HG02884 (cell line): ENCODE data around the gene GRK6.

Source experiments
- ATAC-seq: cut with Tn5 transposase; IDR thresholded peaks from one replicate; pipeline ENCODE4 v1.9.1; 2021; ENCODE audit warnings: mild to moderate bottlenecking, moderate library complexity; ENCODE audit not compliant: unreplicated experiment

Gene GRK6

GRCh38 chr5:177439518-177440053, 13.1 kb downstream of the GRK6 start:
- ATAC-seq = no peak

DNA sequence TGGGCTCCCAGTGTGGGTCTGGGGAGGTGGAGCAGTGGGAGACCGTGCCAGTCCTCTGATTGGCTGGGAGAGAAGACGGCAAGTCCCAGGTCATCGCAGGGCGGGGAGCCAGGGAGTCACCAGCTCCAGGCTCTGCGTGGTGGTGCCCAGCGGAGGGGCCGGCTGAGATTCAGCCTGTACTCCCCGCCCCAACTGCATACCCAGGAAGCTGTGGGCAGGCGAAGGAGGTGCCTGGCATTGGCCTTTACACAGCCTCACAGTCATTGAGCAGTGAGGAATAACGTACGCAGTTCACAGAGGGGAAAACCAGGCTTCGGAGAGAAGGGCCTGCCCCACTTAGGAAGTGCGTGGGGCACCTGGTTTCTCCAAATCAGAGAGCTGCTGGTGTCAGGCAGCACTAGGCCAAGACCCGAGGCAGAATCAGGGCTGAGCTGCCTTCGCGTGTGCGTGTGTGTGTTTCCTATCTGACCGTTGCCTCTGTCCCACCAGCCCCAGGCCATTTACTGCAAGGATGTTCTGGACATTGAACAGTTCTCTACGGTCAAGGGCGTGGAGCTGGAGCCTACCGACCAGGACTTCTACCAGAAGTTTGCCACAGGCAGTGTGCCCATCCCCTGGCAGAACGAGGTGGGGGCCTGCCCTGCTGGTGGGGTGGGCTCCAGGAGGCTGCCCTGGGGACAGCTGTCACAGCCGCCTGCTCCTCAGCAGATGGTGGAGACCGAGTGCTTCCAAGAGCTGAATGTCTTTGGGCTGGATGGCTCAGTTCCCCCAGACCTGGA, 13.9 kb downstream of the GRK6 start:
- no peak for ATAC-seq

DNA sequence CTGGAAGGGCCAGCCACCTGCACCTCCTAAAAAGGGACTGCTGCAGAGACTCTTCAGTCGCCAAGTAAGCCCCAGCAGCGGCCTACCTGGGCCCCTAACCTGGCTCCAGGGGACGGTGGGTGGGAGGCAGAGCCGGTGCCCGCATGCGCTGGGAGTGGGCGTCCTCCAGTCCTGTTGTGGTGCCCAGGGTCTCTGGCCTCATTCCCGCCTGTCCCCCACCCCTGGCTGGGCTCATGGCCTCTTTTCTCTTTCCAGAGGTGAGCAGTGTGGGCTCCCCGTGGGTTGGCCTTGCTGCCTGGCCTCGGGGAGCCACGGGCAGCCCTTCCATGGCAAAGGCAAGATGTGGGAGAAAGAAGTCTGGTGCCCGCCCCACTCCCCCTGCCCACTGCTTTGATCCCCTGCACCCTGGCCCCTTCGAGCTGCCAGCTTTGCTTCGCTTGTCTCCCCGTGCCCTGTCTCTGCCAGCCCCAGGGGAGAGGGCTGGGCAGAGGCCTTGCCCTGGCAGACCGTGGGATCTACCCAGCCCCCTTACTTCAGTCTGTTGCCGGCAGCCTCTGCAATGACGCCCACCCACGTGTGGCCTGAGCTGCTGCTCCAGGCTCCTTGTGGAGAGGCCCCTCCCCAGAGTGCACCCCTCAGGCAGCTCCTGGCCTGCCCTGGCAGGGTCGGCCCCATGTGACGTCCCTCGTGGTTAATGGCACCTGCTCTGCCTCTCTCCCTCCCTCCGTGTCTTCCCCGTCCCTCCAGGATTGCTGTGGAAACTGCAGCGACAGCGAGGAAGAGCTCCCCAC, 14.7 kb downstream of the GRK6 start:
- no peak for ATAC-seq

DNA sequence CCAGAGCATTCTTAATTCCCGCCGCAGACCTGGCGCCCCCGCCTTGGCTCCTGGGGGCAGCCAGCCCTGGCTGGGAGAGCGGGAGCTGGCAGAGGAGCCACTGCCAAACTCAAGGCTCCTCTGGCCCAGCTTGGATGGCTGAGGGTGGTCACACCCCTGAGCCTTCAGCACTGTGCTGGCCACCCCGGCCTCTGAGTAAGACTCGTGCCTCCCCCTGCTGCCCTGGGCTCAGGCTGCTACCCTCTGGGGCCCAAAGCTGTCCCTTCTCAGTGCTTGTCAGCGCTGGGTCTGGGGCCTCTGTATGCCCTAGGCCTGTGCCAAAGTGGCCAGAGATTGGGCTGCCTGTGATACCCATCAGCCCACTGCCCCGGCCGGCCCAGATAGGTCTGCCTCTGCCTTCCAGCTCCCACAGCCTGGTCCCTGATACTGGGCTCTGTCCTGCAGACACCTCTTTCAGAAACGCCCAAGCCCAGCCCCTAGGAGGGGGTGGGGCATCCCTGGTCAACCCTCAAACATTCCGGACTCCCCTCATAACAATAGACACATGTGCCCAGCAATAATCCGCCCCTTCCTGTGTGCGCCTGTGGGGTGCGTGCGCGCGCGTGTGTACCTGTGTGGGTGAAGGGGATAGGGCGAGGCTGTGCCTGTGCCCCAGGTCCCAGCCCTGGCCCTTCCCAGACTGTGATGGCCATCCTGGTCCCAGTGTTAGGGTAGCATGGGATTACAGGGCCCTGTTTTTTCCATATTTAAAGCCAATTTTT, 15.8 kb downstream of the GRK6 start:
- ATAC-seq = no peak

DNA sequence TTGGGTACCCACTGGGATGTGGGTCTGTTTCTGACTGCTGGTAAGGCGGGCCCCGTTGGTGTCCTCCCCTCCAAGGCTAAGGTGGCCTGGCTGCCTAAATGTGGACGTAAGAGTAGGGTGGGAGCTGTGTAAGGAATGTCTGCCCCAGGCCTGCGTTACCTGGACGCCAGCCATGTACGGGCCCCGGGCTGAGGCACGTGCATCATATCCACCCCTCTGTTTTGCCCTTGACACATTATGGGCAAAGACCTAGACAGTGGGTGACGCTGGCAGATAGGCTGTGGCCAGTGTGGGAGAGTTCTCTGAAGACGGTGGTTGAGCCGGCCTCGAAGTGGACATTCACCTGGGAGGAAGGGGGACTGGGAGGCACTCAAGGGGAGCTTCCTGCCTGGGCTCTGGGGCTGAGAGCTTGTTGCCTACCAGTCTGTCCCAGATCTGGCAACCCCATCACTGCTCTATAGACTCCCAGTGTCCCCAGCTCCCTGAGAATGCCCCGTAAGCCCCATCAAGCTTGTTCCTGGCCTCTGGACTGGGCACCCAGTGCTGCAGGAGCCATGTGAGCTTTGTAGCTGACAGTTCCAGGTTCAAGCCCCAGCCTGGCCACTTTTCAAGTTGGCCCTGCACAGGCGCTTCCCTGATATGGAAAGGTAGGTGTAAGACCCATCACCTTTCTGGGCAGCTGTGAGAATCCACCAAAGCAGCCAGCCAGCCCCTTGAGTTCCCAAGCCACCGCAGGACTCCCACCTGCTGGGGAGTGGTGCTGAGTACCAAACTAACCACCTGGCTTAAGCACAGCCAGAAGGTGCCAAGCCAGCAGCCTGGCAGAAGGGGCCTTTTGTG, 16.9 kb downstream of the GRK6 start:
- no peak for ATAC-seq

- ATAC-seq = no peak
These were observed 17.9 kb downstream of the GRK6 start for GRCh38 chr5:177444106-177445051.

DNA sequence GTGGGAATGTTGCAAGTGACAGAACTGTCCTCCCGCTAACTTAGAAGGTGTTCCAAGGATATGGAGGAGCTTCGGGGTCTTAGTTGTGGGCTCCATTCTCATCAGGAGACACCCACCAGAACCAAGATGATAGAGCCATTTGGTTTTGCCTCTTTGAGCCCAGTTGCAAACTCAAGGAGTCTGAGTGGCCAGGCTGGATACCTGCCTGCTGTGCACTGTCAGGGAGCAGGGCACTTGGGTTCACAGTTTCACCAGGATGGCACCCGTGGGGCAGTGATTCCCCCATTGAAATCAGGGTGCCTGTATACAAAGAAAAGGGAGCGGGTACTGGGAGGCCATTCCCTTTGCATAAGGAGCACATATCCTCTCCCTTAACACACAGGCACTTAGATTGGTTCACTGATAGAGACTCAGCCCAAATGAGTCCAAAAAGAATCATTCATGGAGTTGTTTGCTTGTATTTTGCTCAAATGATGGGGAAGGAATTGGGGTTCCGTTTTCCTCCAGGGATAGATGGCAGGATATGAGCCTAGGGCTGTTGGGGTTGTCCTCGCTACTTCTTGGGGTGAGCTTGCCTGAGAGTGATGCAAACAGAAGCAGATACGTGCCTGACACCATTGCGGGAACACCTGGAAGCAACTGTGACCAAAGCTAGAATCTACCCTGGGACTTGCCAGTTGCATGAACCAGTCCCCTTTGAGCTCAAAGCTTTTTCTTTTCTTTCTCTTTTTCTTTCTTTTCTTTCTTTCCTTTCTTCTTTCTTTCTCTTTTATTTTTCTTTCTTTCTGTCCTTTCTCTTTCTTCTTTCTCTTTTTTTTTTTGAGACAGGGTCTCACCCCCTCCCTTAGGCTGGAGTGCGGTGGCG, 18.8 kb downstream of the GRK6 start:
- ATAC-seq = no peak

- ATAC-seq = no peak
These were observed 19.4 kb downstream of the GRK6 start for GRCh38 chr5:177445917-177446199.

DNA sequence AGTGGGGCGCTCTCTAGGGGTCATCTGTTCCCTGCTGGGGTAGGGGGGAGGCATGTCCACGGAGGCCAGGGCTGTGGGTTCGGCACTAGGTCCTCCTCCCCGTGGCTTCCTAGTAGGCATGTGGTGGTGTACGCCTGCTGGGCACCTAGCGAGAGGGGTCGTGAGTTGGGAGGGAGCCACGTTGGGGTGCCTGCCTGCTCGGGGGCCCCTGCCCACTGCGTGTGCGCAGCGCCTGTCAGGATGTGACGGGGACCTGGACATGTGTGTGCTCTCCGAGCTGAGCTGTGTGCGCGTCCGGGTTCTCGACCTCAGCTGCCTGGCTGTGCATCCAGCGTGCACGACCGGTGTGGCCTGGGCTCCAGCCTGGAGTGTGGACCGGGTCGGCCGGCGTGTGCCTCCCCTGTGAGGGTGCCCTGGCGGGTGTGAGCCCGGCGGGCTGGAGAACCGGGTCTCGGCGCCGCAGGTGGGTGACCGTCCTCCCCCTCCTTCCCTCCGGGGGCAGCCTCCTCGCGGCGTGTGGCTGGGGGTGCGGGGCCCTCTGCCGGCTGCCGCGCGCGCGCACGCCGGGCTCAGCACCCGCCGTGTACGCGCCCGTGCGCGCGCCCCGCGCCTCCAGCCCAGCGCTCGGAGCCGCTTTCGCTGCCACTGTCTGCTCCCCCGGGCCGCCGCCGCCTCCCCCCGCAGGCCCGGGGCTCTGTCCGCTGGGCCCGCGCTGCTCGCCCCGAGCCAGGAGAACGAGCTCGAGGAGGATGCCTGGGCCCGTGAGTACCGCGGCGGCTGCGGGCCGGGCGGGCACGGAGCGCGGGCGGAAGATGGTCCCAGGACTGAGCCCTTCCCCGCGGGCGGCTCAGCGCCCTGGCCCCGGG, 20.0 kb downstream of the GRK6 start, which contains the start of gene PRR7:
PRR7 (plus strand) TSS at position 615 of the 866 bp plus-strand sequence. CDS start 8,254 bp downstream, outside the sequence.
- ATAC-seq = peak; percentile 43

- ATAC-seq = peak; percentile 36
These were observed 20.7 kb downstream of the GRK6 start for GRCh38 chr5:177447066-177447610.

GRCh38 chr5:177447611-177448243, 21.3 kb downstream of the GRK6 start:
- no peak for ATAC-seq

GRCh38 chr5:177448244-177448950, 21.9 kb downstream of the GRK6 start:
- ATAC-seq = no peak

GRCh38 chr5:177449140-177450061, 22.9 kb downstream of the GRK6 start:
- ATAC-seq = no peak

GRCh38 chr5:177450667-177451424, 24.4 kb downstream of the GRK6 start:
- no peak for ATAC-seq
